ENCODE data around the gene SPATS2L.

SPATS2L gene

DNA sequence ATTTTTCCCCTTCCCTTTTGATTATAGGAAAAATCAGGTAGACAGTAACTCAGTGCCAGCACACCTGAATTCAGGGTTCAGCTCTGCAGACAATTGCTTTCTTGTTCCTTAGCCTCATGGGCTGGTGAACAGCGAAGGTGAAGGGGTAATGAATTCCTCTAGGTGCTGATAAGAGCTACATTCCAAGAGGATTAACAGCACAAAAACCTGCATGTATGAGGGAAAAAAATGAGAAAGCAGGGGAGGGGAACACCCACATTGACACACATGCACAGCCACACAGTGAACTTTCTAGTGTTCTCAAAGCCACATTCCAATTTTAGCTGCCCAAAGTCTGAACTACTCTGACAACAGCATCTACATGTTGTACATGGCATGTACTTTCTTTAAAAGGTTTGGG is 46.1 kb downstream of the SPATS2L start:
- DNase-seq, result no peak

DNA sequence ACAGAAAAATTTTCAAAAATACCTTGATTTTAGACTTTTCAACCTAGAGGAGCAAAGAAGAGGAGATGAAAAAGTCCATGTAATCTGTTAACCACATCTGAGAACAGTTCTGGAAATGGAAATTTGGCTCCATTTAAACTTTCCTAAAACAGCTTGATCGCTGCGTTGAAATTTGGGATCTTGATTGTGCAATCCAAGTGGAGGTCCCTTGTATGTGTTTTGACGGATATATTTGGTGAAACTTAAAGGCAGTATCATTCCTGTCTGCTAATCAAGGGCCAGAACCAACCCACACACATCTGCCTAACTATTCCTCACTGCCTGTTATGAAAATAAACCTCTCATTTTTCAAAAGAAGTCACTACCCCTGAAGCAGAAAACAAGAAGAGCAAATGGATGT is 46.6 kb downstream of the SPATS2L start:
- DNase-seq, result no peak

- no peak for DNase-seq
Observed at GRCh38 chr2:200353874-200354273, 47.4 kb downstream of the SPATS2L start.

DNA sequence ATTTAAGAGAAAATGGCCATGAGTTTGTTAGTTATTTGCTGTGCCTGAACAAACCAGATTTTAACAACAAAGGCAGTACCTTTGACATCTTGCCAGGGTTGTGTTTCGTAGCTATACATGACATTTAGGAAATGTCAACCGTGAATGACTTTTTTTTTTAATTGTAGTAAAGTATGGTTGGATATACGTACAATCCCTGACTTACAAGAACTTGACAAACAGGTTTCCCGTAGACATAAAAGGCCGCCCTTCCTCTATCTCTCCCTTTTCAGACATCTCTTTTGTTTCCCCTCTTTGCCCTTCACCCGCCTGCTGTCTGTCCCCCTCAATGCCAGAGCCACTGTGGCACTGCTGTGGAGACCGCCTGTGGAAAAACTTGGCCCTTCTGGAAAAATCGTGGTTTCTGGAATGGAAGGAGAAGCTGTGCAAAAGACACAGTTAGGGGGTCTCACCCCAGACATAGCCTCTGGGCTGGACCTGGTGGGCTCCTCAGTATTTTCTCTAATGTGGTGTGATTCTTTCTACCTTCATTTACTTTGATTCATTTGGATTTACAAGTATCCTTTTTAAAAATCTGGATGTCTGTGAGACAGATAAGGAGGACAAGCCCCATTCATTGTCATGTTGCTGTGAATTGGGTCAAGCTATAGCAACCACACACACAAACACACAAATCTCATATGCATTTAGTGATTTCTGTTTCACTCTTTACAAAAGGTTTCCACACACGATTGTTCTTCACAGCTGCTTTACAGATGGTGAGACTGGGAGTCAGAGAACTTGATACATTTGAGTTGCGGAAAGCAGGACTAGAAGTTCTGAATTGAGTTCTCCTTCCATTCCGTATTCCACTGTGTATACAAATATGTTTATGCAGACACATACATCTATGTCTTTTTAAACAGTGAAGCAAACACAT is 48.6 kb downstream of the SPATS2L start:
- DNase-seq, result no peak

GRCh38 chr2:200356321-200356720 is 49.8 kb downstream of the SPATS2L start:
- DNase-seq, result no peak

- no peak for DNase-seq
Observed at GRCh38 chr2:200356857-200357384, 50.4 kb downstream of the SPATS2L start.

- no peak for DNase-seq
Observed at GRCh38 chr2:200357845-200358244, 51.4 kb downstream of the SPATS2L start.

GRCh38 chr2:200359552-200359951 is 53.1 kb downstream of the SPATS2L start:
- no peak for DNase-seq

- no peak for DNase-seq
Observed at GRCh38 chr2:200360364-200360763, 53.9 kb downstream of the SPATS2L start.

GRCh38 chr2:200362202-200362917 is 55.9 kb downstream of the SPATS2L start:
- DNase-seq, result no peak

- no peak for DNase-seq
Observed at GRCh38 chr2:200363279-200363678, 56.8 kb downstream of the SPATS2L start.

DNA sequence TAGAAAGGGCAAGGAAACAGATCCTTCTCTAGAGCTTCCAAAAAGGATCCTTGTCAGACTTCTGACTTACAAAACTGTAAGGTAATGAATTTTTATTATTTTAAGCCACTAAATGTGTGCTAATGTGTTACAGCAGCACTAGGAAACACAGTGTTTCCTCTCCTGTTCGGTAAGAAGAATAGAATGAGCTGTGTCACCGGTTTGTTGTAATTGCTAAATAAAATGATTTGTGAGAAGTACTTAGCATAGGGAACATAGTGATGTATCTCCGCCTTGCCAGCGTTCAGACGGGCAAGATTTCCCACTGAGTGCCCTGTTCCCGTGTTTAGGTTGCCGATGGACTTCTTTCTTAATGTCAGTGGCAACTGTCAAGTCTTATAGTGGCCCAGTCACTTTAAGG is 57.6 kb downstream of the SPATS2L start:
- no peak for DNase-seq

DNA sequence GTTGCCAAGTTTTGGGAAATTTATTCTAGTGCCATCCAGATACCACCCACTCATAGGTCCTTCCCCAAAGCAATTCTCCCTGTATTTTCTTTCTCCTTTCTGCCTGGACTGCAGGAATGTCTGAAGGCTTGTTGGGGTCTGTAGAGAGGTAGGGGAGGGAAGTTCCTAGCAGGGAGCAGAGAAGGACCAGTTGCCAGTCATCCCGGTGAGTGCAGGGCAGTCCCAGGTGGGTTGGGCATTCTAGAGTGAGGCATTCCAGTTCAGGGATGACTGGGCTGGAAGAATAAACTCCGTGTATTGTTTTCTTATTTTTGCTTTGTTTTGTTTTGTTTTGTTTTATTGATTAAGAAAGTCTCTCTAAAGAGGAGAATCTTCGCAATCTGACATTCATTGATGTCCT is 58.1 kb downstream of the SPATS2L start:
- DNase-seq, result no peak

DNA sequence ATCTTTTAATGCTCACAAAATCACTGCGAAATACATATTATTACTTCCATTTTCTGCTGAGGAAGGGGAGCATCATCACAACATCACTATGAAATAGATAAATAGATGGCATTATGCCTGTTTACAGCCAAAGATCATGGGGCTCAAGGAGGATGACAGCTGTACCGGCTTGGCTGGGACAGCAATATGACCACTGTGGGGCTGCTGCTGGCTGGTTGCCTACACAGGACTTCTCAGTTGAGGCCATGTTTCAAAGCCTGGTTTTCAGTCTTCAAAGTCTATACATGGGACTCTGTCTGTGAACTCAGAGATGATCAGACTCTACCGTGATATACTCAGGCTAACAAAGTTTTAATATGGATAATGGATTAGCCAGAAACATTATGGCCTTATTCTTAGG is 58.7 kb downstream of the SPATS2L start:
- no peak for DNase-seq

- DNase-seq, result no peak
Observed at GRCh38 chr2:200367155-200367554, 60.7 kb downstream of the SPATS2L start.

DNA sequence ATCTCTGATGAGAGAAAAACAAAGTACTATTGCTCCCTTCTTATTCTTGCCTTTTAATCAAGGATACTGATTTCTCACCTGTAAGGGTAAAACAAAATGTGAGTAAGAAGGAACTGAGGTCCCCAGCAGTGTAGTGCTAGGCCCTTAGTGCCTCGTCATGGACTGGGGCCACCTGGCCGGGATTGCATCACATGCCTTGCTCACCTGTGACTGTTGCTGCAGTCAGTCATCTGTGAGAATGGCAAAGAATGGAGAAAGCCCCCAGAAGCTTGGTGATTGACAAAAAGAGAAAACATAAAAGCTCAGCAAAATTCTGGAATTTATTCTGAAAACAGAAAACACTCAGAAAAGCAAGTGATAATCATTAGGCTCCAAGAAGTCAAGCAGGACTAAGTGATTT is 63.4 kb downstream of the SPATS2L start:
- DNase-seq, result no peak

- no peak for DNase-seq
Observed at GRCh38 chr2:200373231-200373630, 66.7 kb downstream of the SPATS2L start.

- no peak for DNase-seq
Observed at GRCh38 chr2:200373973-200374416, 67.5 kb downstream of the SPATS2L start.

GRCh38 chr2:200376513-200377354 is 70.2 kb downstream of the SPATS2L start:
- no peak for DNase-seq

DNA sequence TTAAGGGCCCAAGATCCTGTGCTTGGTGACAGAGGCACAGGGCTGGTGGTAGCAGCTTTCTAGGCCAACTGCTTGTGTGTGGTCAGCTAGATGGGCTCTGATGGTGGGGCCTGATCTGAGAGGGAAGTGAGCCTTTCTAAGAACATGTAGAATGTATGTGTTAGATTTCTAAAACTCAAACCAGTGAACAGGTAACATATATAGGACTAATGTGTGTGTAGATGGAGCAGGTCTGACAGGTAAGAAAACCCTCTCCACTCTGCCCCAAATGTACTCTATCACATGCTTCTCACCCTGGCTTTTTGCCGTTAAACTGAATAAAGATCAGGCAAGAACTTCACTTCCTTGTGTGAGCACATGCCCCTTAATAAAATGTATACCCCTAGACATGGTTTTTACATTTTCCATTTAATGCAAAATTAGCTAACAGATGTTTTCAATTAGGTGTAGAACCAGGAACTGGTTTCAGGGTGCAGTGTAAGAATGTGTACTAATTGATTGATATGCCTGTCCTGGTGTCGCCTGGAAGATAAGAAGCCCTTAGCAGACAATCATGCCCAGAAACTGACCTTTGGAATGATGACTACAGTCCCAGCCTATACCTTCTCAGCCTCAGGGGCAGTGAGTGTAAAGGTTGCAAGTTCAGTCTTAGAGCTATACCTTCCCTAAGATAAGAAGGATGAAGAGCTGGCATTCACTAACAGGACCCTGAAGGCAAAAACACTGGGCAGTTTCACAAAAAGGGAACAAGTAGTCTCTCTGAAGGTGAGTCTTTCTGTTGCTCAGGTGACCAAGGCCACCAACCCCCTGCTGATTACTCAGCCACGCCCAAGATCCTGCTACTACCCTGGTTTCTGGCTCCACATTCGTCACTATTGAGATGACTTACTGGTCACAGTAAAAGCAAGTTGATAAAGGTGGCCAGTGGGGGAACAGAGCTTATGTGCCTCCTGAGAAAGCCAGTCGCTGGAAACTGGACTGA is 71.2 kb downstream of the SPATS2L start:
- DNase-seq, result no peak

DNA sequence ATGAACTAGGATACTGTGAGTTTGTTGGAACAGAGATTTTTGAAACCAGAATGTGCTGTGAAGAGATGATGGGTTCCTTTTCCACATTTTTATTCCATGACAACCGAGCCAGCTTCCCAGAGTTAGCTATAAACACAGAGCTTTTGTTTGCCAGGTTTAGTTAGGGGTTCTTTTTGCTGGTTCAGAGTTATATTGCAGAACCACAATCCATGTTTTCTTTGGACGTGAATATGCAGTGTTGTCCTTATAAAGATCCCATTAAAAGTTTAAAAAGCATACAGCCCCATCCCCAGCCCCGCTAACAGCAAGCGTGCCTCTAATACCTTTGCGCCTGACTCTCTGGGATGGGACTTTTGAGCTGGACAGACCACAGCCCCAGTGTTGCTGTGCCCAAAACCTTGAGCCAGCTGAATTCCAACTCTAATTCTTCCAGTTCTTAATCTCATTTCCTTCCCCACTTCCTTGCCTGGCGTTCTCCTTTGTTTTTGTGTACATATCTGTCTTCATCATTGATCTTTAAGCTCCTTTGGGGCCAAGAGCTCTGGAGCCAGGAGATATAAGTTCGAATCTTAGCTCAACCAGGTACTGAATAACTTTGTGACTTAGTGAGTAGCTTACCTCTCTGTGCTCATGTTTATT is 72.3 kb downstream of the SPATS2L start:
- no peak for DNase-seq
